GM18508 (cell line): ENCODE data around the gene GPD1.

Experiments
- ATAC-seq: cut with Tn5 transposase; IDR thresholded peaks from one replicate; pipeline ENCODE4 v1.9.1; 2021; ENCODE audit warnings: moderate number of reproducible peaks; ENCODE audit not compliant: insufficient read depth, unreplicated experiment

The GPD1 gene

GRCh38 chr12:50099302-50100008 lies 4.4 kb upstream of the GPD1 start:
- no peak for ATAC-seq

GRCh38 chr12:50100561-50100960 lies 3.2 kb upstream of the GPD1 start:
- no peak for ATAC-seq

GRCh38 chr12:50101663-50102062 lies 2.1 kb upstream of the GPD1 start:
- no peak for ATAC-seq

- ATAC-seq, result no peak
These were observed 1.7 kb upstream of the GPD1 start for GRCh38 chr12:50102131-50102531.

GRCh38 chr12:50102646-50103309 lies 1.0 kb upstream of the GPD1 start:
- no peak for ATAC-seq

- ATAC-seq, result no peak
These were observed 457 bp upstream of the GPD1 start for GRCh38 chr12:50103351-50103750.

GRCh38 chr12:50104417-50105366 lies 884 bp downstream of the GPD1 start:
- ATAC-seq, result no peak

- no peak for ATAC-seq
These were observed 2.2 kb downstream of the GPD1 start for GRCh38 chr12:50105913-50106450.

- no peak for ATAC-seq
These were observed 3.1 kb downstream of the GPD1 start for GRCh38 chr12:50106907-50107306.

GRCh38 chr12:50107416-50108268 lies 3.8 kb downstream of the GPD1 start:
- no peak for ATAC-seq

GRCh38 chr12:50109319-50109718 lies 5.5 kb downstream of the GPD1 start:
- ATAC-seq, result no peak

GRCh38 chr12:50110127-50110761 lies 6.4 kb downstream of the GPD1 start:
- no peak for ATAC-seq

GRCh38 chr12:50110762-50111351 lies 7.0 kb downstream of the GPD1 start:
- ATAC-seq, result no peak

GRCh38 chr12:50111395-50111692 lies 7.5 kb downstream of the GPD1 start:
- no peak for ATAC-seq

GRCh38 chr12:50111693-50112455 lies 8.1 kb downstream of the GPD1 start, which contains the start of gene COX14:
Gene COX14 (plus strand): TSS chr12:50112236. CDS start chr12:50120044, 7,808 bp downstream.
- peak; percentile 80 for ATAC-seq

- ATAC-seq, result no peak
These were observed 8.8 kb downstream of the GPD1 start for GRCh38 chr12:50112456-50113218.

GRCh38 chr12:50117057-50117622 lies 13.3 kb downstream of the GPD1 start:
- no peak for ATAC-seq
